ENCODE results near the gene GTPBP6.
"Not testable (repeated sequence)": the region's sequence is repeated elsewhere in the genome, so short reads cannot be mapped to it uniquely, and the experiment has no call there.

Gene GTPBP6

DNA sequence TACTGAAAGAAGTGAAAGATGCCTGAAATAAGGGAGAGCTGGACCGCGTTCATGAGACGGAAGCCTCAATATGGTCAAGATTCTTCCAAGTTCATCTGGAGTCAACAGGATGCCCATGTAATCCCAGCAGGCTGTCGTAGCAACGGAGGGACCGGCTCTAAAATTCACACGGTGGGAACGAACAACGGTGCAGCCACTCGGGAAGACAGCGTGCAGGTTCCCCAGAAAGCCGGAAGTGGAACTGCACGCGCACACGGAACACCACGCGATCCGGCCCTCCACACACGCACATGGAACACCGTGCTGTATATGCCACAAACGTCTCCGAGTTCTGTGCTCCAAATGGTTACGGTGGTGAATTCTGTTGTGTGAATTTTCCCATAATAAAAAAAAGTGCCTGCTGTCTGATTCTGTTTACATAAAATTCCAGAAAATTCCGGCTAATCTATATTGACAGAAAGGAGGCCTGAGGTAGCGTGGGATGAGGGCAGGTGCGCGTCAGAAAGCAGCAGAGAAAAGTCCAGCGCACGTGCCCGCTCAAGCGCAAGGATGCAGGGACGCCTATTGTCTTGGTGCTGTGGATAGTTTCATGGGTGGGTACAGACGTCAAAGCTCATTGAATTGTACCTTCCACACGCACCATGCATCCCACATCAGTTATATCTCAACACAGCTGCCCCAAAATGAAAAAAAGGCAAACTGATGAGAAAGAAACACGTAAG, 36.9 kb upstream of the GTPBP6 start:
- H3K27me3 Mint-ChIP-seq (ENCODE audit: low read depth): no peaks in the 10 kb centered on the region
- peaks cover 26% of the 10 kb centered on the region for H3K36me3 Mint-ChIP-seq (ENCODE audit: low read depth)
- no peak overlapping the region for H3K4me3 Mint-ChIP-seq
- peak overlapping the region; percentile 55 for H3K27ac Mint-ChIP-seq
- peaks cover 20% of the 10 kb centered on the region for H3K4me1 Mint-ChIP-seq (ENCODE audit: low read depth)
- peaks cover 26% of the 10 kb centered on the region for H3K9me3 Mint-ChIP-seq

DNA sequence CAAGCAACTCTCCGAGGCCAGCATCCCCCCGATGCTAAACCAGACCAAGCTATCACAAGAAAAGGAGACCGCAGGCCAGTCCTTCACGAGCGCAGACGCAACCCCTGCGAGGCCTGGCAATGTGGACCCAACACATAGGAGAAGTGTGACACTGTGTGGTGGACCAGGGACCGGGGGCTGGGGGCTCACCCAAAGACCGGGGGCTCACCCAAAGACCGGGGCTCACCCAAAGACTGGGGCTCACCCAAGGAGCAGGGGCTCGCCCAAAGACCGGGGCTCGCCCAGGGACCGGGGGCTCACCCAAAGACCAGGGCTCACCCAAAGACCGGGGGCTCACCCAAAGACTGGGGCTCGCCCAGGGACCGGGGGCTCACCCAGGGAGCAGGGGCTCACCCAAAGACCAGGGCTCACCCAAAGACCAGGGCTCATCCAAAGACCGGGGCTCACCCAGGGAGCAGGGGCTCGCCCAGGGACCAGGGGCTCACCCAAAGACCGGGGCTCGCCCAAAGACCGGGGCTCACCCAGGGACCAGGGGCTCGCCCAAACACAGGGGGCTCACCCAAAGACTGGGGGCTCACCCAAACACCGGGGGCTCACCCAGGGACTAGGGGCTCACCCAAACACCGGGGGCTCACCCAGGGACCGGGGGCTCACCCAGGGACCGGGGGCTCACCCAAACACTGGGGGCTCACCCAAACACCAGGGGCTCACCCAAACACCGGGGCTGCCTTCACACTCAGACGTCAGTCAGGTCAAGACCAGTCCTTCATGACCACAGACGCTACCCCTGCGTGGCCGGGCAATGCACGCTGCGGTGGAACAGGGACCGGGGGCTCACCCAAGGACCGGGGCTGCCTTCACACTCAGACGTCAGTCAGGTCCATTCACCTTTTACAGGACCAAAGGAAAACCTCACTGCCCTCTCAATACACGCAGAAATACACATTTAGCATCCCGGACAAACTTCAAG, 35.3 kb upstream of the GTPBP6 start:
- peaks cover 20% of the 10 kb centered on the region for H3K4me1 Mint-ChIP-seq (ENCODE audit: low read depth)
- no peak overlapping the region for H3K27ac Mint-ChIP-seq
- H3K27me3 Mint-ChIP-seq (ENCODE audit: low read depth): no peaks in the 10 kb centered on the region
- H3K4me3 Mint-ChIP-seq: no peak overlapping the region
- H3K9me3 Mint-ChIP-seq: peaks cover 13% of the 10 kb centered on the region
- peaks cover 14% of the 10 kb centered on the region for H3K36me3 Mint-ChIP-seq (ENCODE audit: low read depth)

DNA sequence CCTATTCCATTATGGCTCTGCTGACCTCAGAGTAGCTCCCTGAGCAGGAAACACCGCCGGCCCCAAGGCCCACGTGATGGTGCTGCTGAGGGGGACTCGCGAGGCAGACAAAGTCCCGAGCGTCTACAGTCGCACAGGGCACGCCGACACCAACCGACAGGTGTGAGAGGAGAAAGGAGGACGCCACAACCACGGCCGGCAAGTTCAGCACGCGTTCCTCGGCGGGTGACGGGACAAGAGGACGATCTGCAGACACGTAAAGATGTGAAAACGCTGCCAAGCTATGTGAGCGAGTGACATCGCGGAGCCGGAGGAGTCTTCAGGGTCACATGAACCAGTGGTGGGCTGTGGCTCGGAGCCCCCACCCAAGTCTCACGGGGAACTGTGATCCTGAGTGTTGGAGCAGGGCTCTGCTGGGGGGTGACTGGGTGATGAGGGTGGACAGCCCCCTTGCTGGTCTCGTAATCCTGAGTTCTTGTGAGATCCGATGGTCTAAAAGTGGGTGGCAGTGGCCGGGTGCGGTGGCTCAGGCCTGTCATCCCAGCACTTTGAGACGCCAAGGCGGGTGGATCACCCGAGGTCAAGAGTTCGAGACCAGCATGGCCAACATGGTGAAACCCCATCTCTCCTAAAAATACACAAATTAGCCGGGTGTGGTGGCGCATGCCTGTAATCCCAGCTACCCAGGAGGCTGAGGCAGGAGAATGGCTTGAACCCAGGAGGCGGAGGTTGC, 34.2 kb upstream of the GTPBP6 start:
- Mint-ChIP-seq H3K27ac (no peak overlapping the region), H3K4me3 (no peak overlapping the region), H3K27me3 (ENCODE audit: low read depth) (no peaks in the 10 kb centered on the region), H3K4me1 (ENCODE audit: low read depth) (peaks cover 20% of the 10 kb centered on the region), H3K36me3 (ENCODE audit: low read depth) (peaks cover 14% of the 10 kb centered on the region), H3K9me3 (peaks cover 11% of the 10 kb centered on the region)

DNA sequence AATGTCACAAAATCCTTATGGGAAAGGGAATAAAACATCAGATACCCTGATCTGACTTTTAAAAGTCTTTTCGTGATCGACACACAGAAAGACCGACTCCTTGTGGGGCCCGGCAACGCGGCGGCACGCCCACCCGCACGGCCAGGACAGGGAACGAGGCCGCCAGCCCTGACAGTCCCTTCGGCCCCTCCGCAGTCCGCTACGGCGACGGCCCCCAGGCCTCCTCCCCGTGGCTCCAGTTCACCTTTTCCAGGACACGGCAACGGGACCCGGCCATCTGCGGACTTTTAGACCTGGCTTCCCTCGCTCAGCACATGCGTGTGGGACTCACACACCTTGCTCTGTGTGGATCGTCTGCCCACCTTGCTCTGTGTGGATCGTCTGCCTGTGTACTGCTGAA, 33.6 kb upstream of the GTPBP6 start:
- H3K4me1 Mint-ChIP-seq (ENCODE audit: low read depth): peaks cover 14% of the 10 kb centered on the region
- H3K4me3 Mint-ChIP-seq: no peak overlapping the region
- H3K36me3 Mint-ChIP-seq (ENCODE audit: low read depth): peaks cover 9% of the 10 kb centered on the region
- peaks cover 6% of the 10 kb centered on the region for H3K9me3 Mint-ChIP-seq
- no peak overlapping the region for H3K27ac Mint-ChIP-seq
- H3K27me3 Mint-ChIP-seq (ENCODE audit: low read depth): no peaks in the 10 kb centered on the region

DNA sequence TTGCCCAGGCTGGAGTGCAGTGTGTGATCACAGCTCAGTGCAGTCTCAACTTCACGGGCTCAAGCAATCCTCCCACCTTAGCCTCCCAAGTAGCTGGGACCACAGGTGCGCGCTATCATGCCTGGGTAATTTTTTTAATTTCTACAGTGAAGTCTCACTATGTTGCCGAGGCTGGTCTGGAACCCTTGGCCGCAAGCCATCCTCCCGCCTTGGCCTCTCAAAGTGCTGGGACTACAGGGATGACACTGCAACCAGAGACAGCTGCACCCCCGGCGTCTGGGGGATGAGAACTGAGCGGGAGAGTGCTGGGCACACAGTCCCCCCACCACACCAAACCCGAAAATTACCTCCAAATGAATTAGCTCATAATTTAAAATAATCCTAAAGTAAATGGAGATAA, 33.1 kb upstream of the GTPBP6 start:
- Mint-ChIP-seq H3K9me3 (peaks cover 1% of the 10 kb centered on the region), H3K4me3 (no peak overlapping the region), H3K36me3 (ENCODE audit: low read depth) (peaks cover 7% of the 10 kb centered on the region), H3K27me3 (ENCODE audit: low read depth) (no peaks in the 10 kb centered on the region), H3K4me1 (ENCODE audit: low read depth) (peaks cover 9% of the 10 kb centered on the region), H3K27ac (no peak overlapping the region)

DNA sequence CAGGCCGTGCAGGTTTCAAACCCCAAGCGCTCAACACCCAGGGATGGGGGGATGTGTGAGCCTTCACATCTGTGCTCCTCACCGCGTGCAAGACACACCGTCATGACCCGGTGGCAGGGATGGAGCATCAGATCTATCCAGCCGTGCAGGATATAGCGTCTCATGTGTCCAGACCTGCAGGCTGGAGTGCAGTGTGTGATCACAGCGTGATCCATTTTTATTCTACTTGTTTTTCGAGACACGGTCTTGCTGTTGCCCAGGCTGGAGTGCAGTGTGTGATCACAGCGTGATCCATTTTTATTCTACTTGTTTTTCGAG, 32.7 kb upstream of the GTPBP6 start:
- H3K4me3 Mint-ChIP-seq; H3K27ac Mint-ChIP-seq; H3K36me3 Mint-ChIP-seq (ENCODE audit: low read depth); H3K4me1 Mint-ChIP-seq (ENCODE audit: low read depth); H3K27me3 Mint-ChIP-seq (ENCODE audit: low read depth); H3K9me3 Mint-ChIP-seq: not testable (repeated sequence)

DNA sequence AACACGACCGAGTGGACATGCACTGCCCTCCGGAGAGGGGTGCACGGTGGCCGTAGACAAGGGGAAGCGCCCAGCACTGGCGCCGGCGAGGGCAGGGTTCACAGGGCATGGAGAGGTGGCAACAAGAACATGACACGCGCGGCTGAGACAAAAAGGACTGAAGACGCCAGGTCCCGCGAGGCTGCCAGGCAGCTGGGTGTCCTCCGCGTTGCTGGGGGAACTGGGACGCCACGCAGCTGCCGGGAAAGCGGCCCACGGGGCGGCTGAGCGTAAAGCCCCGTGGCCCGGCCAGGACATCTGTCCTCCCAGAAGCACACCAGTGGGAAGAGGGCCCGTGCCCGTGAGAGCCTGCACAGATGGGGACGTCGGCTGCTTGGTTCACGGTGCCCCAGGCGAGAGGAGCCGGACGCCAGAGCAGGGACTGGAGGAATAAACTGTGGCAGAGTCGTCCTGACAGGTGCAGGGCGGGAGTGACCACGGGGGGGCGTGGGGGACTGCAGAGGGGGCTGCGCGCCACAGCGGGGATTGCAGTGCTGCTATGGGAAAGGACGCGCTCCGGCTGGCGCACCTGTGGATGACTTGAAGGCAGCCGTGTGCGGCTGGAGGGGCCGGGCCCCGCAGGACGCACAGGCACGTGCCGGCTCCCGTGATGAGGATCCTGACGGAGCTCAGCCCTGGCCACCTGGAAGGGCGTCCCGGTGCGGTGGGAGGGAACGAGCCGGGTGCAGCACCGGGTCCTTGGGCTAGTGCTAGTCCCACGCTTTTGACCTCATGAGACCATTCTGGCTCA, 32.1 kb upstream of the GTPBP6 start:
- peaks cover 7% of the 10 kb centered on the region for H3K36me3 Mint-ChIP-seq (ENCODE audit: low read depth)
- H3K4me3 Mint-ChIP-seq: no peak overlapping the region
- no peak overlapping the region for H3K27ac Mint-ChIP-seq
- no peaks in the 10 kb centered on the region for H3K27me3 Mint-ChIP-seq (ENCODE audit: low read depth)
- no peaks in the 10 kb centered on the region for H3K9me3 Mint-ChIP-seq
- peaks cover 6% of the 10 kb centered on the region for H3K4me1 Mint-ChIP-seq (ENCODE audit: low read depth)

DNA sequence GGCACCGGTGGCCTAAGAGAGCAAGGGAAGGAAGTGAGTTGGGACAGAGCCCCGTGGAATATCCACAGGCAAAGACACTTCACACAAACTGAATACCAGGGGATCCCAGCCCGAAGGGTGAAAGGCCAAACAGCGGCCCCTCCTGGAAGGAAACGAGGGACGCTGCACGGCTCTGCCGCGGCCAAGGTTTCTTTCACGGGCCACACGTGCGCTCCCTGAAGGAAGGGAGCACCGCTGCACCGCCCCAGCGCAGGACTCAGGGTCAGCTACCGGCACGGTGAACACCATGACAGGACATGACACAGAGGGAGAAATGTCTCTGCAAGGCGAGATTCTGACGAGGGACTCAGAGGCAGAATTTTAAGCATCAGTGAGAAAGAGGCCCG, 31.5 kb upstream of the GTPBP6 start:
- Mint-ChIP-seq H3K27ac (no peak overlapping the region), H3K27me3 (ENCODE audit: low read depth) (no peaks in the 10 kb centered on the region), H3K4me3 (no peak overlapping the region), H3K4me1 (ENCODE audit: low read depth) (peaks cover 4% of the 10 kb centered on the region), H3K36me3 (ENCODE audit: low read depth) (peaks cover 10% of the 10 kb centered on the region), H3K9me3 (no peaks in the 10 kb centered on the region)

DNA sequence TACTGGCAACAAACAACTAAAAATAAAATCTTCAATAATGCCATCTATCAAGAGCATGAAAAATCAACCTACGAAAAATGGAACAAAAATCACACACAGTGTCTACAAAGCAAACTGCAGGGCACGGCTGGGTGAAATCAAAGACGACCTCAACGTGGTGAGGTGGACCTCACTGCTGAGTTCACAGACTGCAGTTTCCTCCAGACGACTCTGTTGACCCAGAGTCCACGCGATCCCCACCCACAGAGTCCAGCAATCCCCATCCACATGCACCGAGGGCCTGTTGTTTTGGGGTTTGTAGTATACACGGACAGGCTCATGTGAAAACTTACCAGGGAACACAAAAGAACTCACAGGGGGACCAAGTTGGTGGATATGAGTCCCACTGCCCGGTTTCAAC, 31.1 kb upstream of the GTPBP6 start:
- H3K27me3 Mint-ChIP-seq (ENCODE audit: low read depth): no peaks in the 10 kb centered on the region
- no peak overlapping the region for H3K27ac Mint-ChIP-seq
- peaks cover 2% of the 10 kb centered on the region for H3K4me1 Mint-ChIP-seq (ENCODE audit: low read depth)
- no peaks in the 10 kb centered on the region for H3K9me3 Mint-ChIP-seq
- no peak overlapping the region for H3K4me3 Mint-ChIP-seq
- H3K36me3 Mint-ChIP-seq (ENCODE audit: low read depth): peaks cover 13% of the 10 kb centered on the region

DNA sequence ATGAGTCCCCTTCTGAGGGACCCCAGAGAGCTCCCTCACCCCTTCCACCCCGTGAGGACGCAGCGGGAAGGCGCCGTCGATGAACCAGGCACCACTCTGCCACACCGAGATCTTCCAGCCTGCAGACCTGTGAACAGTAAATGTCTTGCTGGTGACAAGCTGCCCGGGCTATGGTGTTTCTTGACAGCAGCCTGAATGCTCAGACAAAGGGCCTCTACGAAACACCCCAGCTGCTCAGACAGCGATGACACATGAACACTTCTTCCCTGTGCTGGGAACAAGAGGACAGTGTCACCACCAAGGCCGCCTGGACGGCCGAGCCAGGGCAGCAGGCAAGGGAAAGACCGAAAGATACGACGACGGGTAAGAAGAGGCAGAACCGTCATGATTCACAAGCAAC, 30.6 kb upstream of the GTPBP6 start:
- peaks cover 15% of the 10 kb centered on the region for H3K36me3 Mint-ChIP-seq (ENCODE audit: low read depth)
- peaks cover 2% of the 10 kb centered on the region for H3K4me1 Mint-ChIP-seq (ENCODE audit: low read depth)
- H3K4me3 Mint-ChIP-seq: no peak overlapping the region
- H3K27me3 Mint-ChIP-seq (ENCODE audit: low read depth): no peaks in the 10 kb centered on the region
- H3K27ac Mint-ChIP-seq: no peak overlapping the region
- H3K9me3 Mint-ChIP-seq: no peaks in the 10 kb centered on the region

DNA sequence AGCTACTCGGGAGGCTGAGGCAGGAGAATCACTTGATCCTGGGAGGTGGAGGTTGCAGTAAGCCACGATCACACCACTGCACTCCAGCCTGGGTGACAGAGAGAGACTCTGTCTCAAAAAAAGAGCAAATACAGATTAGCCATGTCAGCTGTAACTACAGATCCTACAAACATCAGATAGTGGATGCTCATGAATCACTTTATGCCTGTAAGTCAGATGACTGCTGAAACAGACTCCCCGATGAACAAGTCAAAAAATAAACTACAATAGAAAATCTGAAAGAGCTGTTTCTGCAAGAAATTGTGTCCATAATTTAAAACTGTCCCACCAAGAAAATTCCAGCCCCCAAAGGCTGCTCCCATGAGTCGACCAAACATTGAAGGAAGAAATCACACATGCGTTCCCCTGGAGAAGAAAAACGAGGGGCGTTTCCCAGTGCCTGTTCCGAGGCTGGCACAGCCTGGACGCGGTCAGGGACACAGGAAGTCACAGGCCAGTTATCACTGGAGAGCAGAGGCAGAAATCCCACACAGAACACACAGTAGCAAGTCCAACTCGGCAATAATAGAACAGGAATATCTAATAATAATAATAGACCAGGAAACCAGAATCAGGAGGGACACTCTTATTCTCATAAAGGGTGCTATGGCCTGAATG, 30.0 kb upstream of the GTPBP6 start:
- no peak overlapping the region for H3K4me3 Mint-ChIP-seq
- peaks cover 2% of the 10 kb centered on the region for H3K4me1 Mint-ChIP-seq (ENCODE audit: low read depth)
- no peak overlapping the region for H3K27ac Mint-ChIP-seq
- H3K9me3 Mint-ChIP-seq: no peaks in the 10 kb centered on the region
- peaks cover 15% of the 10 kb centered on the region for H3K36me3 Mint-ChIP-seq (ENCODE audit: low read depth)
- H3K27me3 Mint-ChIP-seq (ENCODE audit: low read depth): no peaks in the 10 kb centered on the region

DNA sequence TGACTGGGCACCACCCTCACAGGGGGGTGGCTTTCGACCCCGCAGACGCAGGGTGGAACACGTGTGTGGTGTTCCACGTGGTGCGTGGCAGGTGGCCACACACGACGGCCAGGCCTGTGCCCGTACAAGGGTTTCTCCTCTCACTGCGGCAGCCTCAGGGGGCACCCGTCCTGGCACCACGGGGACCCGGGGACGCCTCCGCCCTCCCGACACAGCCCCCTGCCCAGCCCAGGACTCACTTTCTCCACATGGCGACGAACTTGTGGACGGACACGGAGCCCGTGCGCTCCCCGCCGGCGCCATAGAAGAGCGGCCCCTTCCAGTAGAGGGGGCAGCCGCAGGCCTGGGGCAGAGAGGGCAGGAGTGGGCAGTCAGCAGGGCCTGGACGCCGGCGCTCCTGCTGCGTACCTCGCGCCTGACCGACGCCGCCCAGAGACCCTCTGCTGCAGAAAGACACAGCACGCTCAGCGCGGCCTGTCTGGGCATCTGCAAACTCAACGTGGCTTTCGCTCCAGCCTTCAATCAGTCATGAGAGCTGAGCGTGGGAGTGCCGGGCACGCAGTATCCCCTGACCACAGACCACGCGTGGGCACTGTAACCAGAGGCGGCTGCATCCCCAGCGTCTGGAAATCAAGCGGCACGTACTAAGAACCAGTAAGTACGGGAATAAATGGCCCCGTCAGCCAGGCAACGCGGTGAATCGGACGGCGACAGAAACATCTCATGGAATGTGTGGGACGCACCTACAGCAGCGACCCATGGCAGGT, 28.9 kb upstream of the GTPBP6 start:
- H3K9me3 Mint-ChIP-seq: no peaks in the 10 kb centered on the region
- H3K4me1 Mint-ChIP-seq (ENCODE audit: low read depth): peaks cover 2% of the 10 kb centered on the region
- H3K27me3 Mint-ChIP-seq (ENCODE audit: low read depth): no peaks in the 10 kb centered on the region
- no peak overlapping the region for H3K27ac Mint-ChIP-seq
- no peak overlapping the region for H3K4me3 Mint-ChIP-seq
- H3K36me3 Mint-ChIP-seq (ENCODE audit: low read depth): peaks cover 15% of the 10 kb centered on the region

DNA sequence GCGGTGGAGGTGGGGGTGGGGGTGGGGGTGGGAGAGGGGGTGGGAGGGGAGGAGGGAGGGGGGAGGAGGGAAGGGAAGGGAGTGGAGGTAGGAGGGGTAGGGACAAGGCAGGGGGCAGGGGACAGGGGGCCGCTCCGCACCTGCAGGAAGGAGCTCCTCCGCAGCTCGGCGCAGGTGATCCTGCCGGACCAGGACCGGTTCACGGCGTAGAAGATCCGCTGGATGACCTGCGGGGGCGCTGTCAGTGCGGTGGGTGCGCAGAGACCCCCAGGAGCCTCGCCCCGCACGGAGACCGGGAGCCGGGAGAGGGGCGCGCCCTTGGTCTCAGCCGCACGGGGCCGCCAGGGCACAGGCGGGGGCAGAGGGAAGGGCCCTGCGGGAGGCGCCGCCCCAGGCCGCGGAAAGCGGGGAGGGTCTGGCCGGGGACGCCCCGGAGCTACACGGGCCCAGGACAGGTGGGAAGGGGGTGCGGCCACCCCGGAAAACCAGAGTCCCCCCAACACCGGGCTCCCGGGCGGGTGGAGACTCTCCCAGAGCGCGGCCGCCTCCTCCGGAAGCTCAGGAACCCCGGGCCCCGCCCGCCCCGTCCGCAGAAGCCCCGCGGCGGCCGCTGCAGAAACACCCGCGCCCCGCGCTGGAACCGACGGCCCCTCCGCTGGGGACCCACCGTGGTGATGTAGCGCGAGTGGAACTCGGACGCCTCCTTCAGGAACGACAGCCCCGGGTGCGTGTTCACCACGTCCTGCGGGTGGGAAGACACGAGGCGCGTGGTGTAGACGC, 27.6 kb upstream of the GTPBP6 start:
- Mint-ChIP-seq H3K4me1 (ENCODE audit: low read depth) (peaks cover 2% of the 10 kb centered on the region), H3K27ac (no peak overlapping the region), H3K36me3 (ENCODE audit: low read depth) (peaks cover 23% of the 10 kb centered on the region), H3K9me3 (peaks cover 3% of the 10 kb centered on the region), H3K4me3 (no peak overlapping the region), H3K27me3 (ENCODE audit: low read depth) (no peaks in the 10 kb centered on the region)
